ENCODE results near the gene IL1A. TPM values are rescaled to one million over a fixed set of nuclear protein-coding genes. Genes with fewer than 3 reads are reported as not detected.

IL1A gene
- total RNA-seq, 1 experiment from 2014 or later: 0.42 TPM

DNA sequence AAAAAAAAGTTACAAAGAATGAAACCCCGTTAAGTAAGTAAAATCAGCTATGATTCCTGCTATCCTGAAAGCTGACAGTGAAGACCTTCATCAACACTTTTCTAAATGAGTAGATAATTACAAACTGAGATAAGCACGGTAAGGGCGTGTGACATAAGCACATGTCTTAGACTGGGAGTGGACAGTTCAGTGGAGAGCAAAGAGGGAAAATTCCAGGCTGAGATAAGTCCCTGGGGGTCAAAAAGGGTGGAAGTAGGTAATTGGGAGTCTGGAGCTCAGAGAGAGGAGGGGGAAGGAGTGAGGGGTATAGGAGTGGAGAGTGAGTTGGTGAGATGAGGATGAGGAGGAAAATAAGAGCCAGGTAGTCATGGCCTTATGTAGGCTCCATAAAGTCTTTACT, 4.4 kb upstream of the IL1A start:
- ATAC-seq: no peak
- no peak for DNase-seq (ENCODE audit: low spot score)
- H3K27ac Mint-ChIP-seq: no peak overlapping the region
- peaks cover 3% of the 10 kb centered on the region for H3K36me3 Mint-ChIP-seq
- peaks cover 4% of the 10 kb centered on the region for H3K9me3 Mint-ChIP-seq
- peaks cover 56% of the 10 kb centered on the region for H3K4me1 Mint-ChIP-seq
- ChIA-PET POLR2A (no interaction called here), CTCF (no interaction called here)
- H3K27me3 Mint-ChIP-seq (ENCODE audit: low read depth): no peaks in the 10 kb centered on the region; the same call in 1 of the 2 replicates
- H3K4me3 Mint-ChIP-seq: no peak overlapping the region
- TF ChIP-seq, protein P1, sequence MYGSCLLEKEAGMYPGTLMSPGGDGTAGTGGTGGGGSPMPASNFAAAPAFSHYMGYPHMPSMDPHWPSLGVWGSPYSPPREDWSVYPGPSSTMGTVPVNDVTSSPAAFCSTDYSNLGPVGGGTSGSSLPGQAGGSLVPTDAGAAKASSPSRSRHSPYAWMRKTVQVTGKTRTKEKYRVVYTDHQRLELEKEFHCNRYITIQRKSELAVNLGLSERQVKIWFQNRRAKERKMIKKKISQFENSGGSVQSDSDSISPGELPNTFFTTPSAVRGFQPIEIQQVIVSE (CRISPR knock-in tag; IDR thresholded peaks at IDR 0.05; ENCODE audit: borderline replicate concordance): no peak
- no peak for TF ChIP-seq FOXK1 (CRISPR knock-in tag; IDR thresholded peaks at IDR 0.05)
- TF ChIP-seq, protein P2, sequence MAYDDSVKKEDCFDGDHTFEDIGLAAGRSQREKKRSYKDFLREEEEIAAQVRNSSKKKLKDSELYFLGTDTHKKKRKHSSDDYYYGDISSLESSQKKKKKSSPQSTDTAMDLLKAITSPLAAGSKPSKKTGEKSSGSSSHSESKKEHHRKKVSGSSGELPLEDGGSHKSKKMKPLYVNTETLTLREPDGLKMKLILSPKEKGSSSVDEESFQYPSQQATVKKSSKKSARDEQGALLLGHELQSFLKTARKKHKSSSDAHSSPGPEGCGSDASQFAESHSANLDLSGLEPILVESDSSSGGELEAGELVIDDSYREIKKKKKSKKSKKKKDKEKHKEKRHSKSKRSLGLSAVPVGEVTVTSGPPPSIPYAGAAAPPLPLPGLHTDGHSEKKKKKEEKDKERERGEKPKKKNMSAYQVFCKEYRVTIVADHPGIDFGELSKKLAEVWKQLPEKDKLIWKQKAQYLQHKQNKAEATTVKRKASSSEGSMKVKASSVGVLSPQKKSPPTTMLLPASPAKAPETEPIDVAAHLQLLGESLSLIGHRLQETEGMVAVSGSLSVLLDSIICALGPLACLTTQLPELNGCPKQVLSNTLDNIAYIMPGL (CRISPR knock-in tag; IDR thresholded peaks at IDR 0.05): no peak
- TF ChIP-seq, protein P3, sequence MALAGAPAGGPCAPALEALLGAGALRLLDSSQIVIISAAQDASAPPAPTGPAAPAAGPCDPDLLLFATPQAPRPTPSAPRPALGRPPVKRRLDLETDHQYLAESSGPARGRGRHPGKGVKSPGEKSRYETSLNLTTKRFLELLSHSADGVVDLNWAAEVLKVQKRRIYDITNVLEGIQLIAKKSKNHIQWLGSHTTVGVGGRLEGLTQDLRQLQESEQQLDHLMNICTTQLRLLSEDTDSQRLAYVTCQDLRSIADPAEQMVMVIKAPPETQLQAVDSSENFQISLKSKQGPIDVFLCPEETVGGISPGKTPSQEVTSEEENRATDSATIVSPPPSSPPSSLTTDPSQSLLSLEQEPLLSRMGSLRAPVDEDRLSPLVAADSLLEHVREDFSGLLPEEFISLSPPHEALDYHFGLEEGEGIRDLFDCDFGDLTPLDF (CRISPR knock-in tag; IDR thresholded peaks at IDR 0.05): no peak

DNA sequence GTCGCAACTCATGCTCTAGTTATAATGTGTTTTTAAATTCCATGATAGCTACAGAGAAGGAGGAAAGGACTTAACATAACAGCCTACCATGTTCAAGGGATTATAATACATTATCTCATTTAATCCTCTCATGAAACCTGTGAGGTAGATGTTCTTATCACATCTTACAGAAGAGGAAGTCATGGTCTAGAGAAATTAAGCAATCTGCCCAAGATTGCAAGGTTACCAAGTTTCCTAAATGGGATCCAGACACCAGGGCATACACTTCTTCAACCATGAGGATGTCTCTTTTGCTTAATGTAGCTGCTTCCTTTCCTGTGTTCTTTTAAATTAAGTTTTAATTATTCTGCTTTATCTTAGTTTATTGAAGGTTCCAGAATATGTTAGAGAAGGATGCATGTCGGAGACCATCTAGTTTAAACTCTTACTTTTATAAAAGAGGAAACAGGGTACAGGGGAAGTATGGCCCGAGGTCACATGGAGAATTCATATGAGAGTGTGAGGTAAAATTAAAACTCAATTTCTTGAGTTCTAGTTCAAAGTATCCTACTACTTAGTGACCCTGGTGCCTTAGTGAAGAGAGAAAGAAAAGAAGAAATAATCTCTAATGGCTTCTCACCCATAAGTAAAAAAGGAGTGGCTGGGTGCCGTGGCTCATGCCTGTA, 3.6 kb upstream of the IL1A start:
- peaks cover 4% of the 10 kb centered on the region for H3K9me3 Mint-ChIP-seq
- H3K27ac Mint-ChIP-seq: no peak overlapping the region
- ChIA-PET CTCF (interaction anchor here (0.6 kb wide), 1 partner anchor 172 kb away, joined by 3 read pairs; no protein-coding TSS in a partner anchor), POLR2A (no interaction called here)
- DNase-seq (ENCODE audit: low spot score) (no peak), ATAC-seq (no peak)
- no peaks in the 10 kb centered on the region; the same call in 1 of the 2 replicates for H3K27me3 Mint-ChIP-seq (ENCODE audit: low read depth)
- TF ChIP-seq NR3C1 (CRISPR knock-in tag; conservative IDR thresholded peaks at IDR 0.05; ENCODE audit: low read depth) (no peak), RORB (CRISPR knock-in tag; IDR thresholded peaks at IDR 0.05) (no peak), ZNF263 (CRISPR knock-in tag; IDR thresholded peaks at IDR 0.05; ENCODE audit: low read depth) (no peak), JUN (CRISPR knock-in tag; IDR thresholded peaks at IDR 0.05) (no peak), GRHL2 (CRISPR knock-in tag; IDR thresholded peaks at IDR 0.05; ENCODE audit: insufficient replicate concordance, severe bottlenecking) (no peak), FOXK1 (CRISPR knock-in tag; IDR thresholded peaks at IDR 0.05) (no peak)
- TF ChIP-seq, protein P4, sequence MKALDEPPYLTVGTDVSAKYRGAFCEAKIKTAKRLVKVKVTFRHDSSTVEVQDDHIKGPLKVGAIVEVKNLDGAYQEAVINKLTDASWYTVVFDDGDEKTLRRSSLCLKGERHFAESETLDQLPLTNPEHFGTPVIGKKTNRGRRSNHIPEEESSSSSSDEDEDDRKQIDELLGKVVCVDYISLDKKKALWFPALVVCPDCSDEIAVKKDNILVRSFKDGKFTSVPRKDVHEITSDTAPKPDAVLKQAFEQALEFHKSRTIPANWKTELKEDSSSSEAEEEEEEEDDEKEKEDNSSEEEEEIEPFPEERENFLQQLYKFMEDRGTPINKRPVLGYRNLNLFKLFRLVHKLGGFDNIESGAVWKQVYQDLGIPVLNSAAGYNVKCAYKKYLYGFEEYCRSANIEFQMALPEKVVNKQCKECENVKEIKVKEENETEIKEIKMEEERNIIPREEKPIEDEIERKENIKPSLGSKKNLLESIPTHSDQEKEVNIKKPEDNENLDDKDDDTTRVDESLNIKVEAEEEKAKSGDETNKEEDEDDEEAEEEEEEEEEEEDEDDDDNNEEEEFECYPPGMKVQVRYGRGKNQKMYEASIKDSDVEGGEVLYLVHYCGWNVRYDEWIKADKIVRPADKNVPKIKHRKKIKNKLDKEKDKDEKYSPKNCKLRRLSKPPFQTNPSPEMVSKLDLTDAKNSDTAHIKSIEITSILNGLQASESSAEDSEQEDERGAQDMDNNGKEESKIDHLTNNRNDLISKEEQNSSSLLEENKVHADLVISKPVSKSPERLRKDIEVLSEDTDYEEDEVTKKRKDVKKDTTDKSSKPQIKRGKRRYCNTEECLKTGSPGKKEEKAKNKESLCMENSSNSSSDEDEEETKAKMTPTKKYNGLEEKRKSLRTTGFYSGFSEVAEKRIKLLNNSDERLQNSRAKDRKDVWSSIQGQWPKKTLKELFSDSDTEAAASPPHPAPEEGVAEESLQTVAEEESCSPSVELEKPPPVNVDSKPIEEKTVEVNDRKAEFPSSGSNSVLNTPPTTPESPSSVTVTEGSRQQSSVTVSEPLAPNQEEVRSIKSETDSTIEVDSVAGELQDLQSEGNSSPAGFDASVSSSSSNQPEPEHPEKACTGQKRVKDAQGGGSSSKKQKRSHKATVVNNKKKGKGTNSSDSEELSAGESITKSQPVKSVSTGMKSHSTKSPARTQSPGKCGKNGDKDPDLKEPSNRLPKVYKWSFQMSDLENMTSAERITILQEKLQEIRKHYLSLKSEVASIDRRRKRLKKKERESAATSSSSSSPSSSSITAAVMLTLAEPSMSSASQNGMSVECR (CRISPR knock-in tag; IDR thresholded peaks at IDR 0.05; ENCODE audit: borderline replicate concordance): no peak
- TF ChIP-seq, protein P5, sequence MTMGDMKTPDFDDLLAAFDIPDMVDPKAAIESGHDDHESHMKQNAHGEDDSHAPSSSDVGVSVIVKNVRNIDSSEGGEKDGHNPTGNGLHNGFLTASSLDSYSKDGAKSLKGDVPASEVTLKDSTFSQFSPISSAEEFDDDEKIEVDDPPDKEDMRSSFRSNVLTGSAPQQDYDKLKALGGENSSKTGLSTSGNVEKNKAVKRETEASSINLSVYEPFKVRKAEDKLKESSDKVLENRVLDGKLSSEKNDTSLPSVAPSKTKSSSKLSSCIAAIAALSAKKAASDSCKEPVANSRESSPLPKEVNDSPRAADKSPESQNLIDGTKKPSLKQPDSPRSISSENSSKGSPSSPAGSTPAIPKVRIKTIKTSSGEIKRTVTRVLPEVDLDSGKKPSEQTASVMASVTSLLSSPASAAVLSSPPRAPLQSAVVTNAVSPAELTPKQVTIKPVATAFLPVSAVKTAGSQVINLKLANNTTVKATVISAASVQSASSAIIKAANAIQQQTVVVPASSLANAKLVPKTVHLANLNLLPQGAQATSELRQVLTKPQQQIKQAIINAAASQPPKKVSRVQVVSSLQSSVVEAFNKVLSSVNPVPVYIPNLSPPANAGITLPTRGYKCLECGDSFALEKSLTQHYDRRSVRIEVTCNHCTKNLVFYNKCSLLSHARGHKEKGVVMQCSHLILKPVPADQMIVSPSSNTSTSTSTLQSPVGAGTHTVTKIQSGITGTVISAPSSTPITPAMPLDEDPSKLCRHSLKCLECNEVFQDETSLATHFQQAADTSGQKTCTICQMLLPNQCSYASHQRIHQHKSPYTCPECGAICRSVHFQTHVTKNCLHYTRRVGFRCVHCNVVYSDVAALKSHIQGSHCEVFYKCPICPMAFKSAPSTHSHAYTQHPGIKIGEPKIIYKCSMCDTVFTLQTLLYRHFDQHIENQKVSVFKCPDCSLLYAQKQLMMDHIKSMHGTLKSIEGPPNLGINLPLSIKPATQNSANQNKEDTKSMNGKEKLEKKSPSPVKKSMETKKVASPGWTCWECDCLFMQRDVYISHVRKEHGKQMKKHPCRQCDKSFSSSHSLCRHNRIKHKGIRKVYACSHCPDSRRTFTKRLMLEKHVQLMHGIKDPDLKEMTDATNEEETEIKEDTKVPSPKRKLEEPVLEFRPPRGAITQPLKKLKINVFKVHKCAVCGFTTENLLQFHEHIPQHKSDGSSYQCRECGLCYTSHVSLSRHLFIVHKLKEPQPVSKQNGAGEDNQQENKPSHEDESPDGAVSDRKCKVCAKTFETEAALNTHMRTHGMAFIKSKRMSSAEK (CRISPR knock-in tag; IDR thresholded peaks at IDR 0.05; ENCODE audit: borderline replicate concordance): no peak
- TF ChIP-seq, protein P6, sequence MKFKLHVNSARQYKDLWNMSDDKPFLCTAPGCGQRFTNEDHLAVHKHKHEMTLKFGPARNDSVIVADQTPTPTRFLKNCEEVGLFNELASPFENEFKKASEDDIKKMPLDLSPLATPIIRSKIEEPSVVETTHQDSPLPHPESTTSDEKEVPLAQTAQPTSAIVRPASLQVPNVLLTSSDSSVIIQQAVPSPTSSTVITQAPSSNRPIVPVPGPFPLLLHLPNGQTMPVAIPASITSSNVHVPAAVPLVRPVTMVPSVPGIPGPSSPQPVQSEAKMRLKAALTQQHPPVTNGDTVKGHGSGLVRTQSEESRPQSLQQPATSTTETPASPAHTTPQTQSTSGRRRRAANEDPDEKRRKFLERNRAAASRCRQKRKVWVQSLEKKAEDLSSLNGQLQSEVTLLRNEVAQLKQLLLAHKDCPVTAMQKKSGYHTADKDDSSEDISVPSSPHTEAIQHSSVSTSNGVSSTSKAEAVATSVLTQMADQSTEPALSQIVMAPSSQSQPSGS (CRISPR knock-in tag; IDR thresholded peaks at IDR 0.05; ENCODE audit: borderline replicate concordance, low read depth): no peak
- TF ChIP-seq, protein P7, sequence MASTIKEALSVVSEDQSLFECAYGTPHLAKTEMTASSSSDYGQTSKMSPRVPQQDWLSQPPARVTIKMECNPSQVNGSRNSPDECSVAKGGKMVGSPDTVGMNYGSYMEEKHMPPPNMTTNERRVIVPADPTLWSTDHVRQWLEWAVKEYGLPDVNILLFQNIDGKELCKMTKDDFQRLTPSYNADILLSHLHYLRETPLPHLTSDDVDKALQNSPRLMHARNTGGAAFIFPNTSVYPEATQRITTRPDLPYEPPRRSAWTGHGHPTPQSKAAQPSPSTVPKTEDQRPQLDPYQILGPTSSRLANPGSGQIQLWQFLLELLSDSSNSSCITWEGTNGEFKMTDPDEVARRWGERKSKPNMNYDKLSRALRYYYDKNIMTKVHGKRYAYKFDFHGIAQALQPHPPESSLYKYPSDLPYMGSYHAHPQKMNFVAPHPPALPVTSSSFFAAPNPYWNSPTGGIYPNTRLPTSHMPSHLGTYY (CRISPR knock-in tag; IDR thresholded peaks at IDR 0.05): no peak
- peaks cover 55% of the 10 kb centered on the region for H3K4me1 Mint-ChIP-seq
- no peak overlapping the region for H3K4me3 Mint-ChIP-seq
- peaks cover 3% of the 10 kb centered on the region for H3K36me3 Mint-ChIP-seq

All from WTC11 (cell line).